ENCODE data around the gene TRIO. TPM values are rescaled to one million over a fixed set of nuclear protein-coding genes. Genes with fewer than 3 reads are reported as not detected.

TRIO gene
- polyA plus RNA-seq, 1 of the 3 experiments (the other 2 are of a cell fraction): 229 TPM

- 91% methylated on average over 9 of the region's 9 CpGs for whole genome bisulfite sequencing (ENCODE audit: low lambda C conversion rate)
- H3F3A ChIP-seq (replicated peaks; ENCODE audit: insufficient read depth): no peaks in the 10 kb centered on the region
- no peaks in the 10 kb centered on the region for H3K9me2 ChIP-seq
- TF ChIP-seq IRF3 (IDR thresholded peaks at IDR 0.05; ENCODE audit: low read depth, low read length): no peak
- peak; percentile 14; the same call in 1 of the 2 replicates for TF ChIP-seq CTCF (IDR thresholded peaks at IDR 0.05)
- H3K36me3 ChIP-seq (replicated peaks in 1 of 2; ENCODE audit: control insufficient read depth in 1 of 2, insufficient read depth in 2 of 2, low read length in 1 of 2): peaks cover 17 to 53% of the 10 kb centered on the region in 2 experiments
- H3K4me2 ChIP-seq: no peak overlapping the region
- no peak overlapping the region for H2AFZ ChIP-seq (ENCODE audit: low read depth)
- POLR2A ChIA-PET: no interaction called here
- no peak overlapping the region for H3K9ac ChIP-seq
- CTCF ChIA-PET: interaction anchor here (0.6 to 5.9 kb wide), 7 partner anchors 8 to 726 kb away, joined by 3 to 39 read pairs (median 3); no protein-coding TSS in a partner anchor
- DNase-seq: no peak
- H3K4me1 ChIP-seq (ENCODE audit: control insufficient read depth in 1 of 2, insufficient read depth in 2 of 2, low read depth in 1 of 2, low read length in 1 of 2): peaks cover 0 to 12% of the 10 kb centered on the region in 2 experiments; a peak in 2 of 4 replicates
- no peaks in the 10 kb centered on the region for H3K27me3 ChIP-seq (ENCODE audit: insufficient read depth)
- H4K20me1 ChIP-seq (ENCODE audit: insufficient read depth): peaks cover 44% of the 10 kb centered on the region
- no peak overlapping the region for H3K27ac ChIP-seq (ENCODE audit: low read depth in 2 of 2, low read length in 1 of 2)
- H3K9me3 ChIP-seq: no peaks in the 10 kb centered on the region
- H3K79me2 ChIP-seq (ENCODE audit: insufficient read depth): peaks cover 100% of the 10 kb centered on the region
- H3K4me3 ChIP-seq (ENCODE audit: low read depth in 2 of 2, low read length in 1 of 2): no peak overlapping the region
Observed at GRCh38 chr5:14277385-14278320, 134.5 kb downstream of the TRIO start.

GRCh38 chr5:14280294-14280854 lies 137.2 kb downstream of the TRIO start:
- H3K9me2 ChIP-seq: no peaks in the 10 kb centered on the region
- WGBS (ENCODE audit: low lambda C conversion rate): 93% methylated on average over 11 of the region's 11 CpGs
- POLR2A ChIA-PET: no interaction called here
- no peaks in the 10 kb centered on the region for H3F3A ChIP-seq (replicated peaks; ENCODE audit: insufficient read depth)
- peaks cover 71% of the 10 kb centered on the region for H4K20me1 ChIP-seq (ENCODE audit: insufficient read depth)
- H3K27me3 ChIP-seq (ENCODE audit: insufficient read depth): no peaks in the 10 kb centered on the region
- H3K9me3 ChIP-seq: no peaks in the 10 kb centered on the region
- no peak for DNase-seq
- no peak overlapping the region for H2AFZ ChIP-seq (ENCODE audit: low read depth)
- H3K27ac ChIP-seq (ENCODE audit: low read depth in 2 of 2, low read length in 1 of 2): no peak overlapping the region
- CTCF ChIA-PET: interaction anchor here (5.9 kb wide), 1 partner anchor 11 kb away, joined by 39 read pairs; no protein-coding TSS in a partner anchor
- H3K9ac ChIP-seq: no peak overlapping the region
- TF ChIP-seq POLR2AphosphoS5 (IDR thresholded peaks at IDR 0.05; ENCODE audit: low read depth, low read length) (no peak), MXI1 (IDR thresholded peaks at IDR 0.05; ENCODE audit: low read depth, low read length) (no peak), JUND (IDR thresholded peaks at IDR 0.05) (no peak), MAX (IDR thresholded peaks at IDR 0.05; ENCODE audit: low read depth) (no peak), TCF12 (IDR thresholded peaks at IDR 0.05) (no peak), MEF2A (IDR thresholded peaks at IDR 0.05; ENCODE audit: borderline replicate concordance, low read depth) (no peak), RXRA (IDR thresholded peaks at IDR 0.05; ENCODE audit: borderline replicate concordance, low read depth) (no peak)
- H3K36me3 ChIP-seq (replicated peaks in 1 of 2; ENCODE audit: control insufficient read depth in 1 of 2, insufficient read depth in 2 of 2, low read length in 1 of 2): peaks cover 25 to 66% of the 10 kb centered on the region in 2 experiments
- H3K79me2 ChIP-seq (ENCODE audit: insufficient read depth): peaks cover 100% of the 10 kb centered on the region
- H3K4me1 ChIP-seq (ENCODE audit: control insufficient read depth in 1 of 2, insufficient read depth in 2 of 2, low read depth in 1 of 2, low read length in 1 of 2): peaks cover 2 to 12% of the 10 kb centered on the region in 2 experiments; a peak in 2 of 4 replicates
- H3K4me2 ChIP-seq: no peak overlapping the region
- H3K4me3 ChIP-seq (ENCODE audit: low read depth in 2 of 2, low read length in 1 of 2): no peak overlapping the region
